DMS 273 treated with DMSO at 0.1 percent for 48 hours (cell line): ENCODE results near the gene SYNM.
"Not testable (repeated sequence)": the region's sequence is repeated elsewhere in the genome, so short reads cannot be mapped to it uniquely, and the experiment has no call there.

Source experiments
- DNase-seq: peaks from one replicate; lab custom pipeline; 2025; lab: John Stamatoyannopoulos, UW

Gene SYNM

GRCh38 chr15:99108993-99109392, 4.1 kb downstream of the SYNM start:
- DNase-seq, result no peak

- no peak for DNase-seq
Observed at GRCh38 chr15:99109555-99110021, 4.7 kb downstream of the SYNM start.

- no peak for DNase-seq
Observed at GRCh38 chr15:99110093-99110492, 5.2 kb downstream of the SYNM start.

- DNase-seq, result no peak
Observed at GRCh38 chr15:99110581-99111320, 5.9 kb downstream of the SYNM start.

- not testable (repeated sequence) for DNase-seq
Observed at GRCh38 chr15:99111641-99112040, 6.8 kb downstream of the SYNM start.

GRCh38 chr15:99113547-99114271, 8.8 kb downstream of the SYNM start:
- DNase-seq, result no peak

GRCh38 chr15:99114511-99115299, 9.8 kb downstream of the SYNM start:
- no peak for DNase-seq

GRCh38 chr15:99115300-99116215, 10.7 kb downstream of the SYNM start:
- no peak for DNase-seq

GRCh38 chr15:99117111-99117510, 12.2 kb downstream of the SYNM start:
- DNase-seq, result no peak

- no peak for DNase-seq
Observed at GRCh38 chr15:99117563-99118257, 12.8 kb downstream of the SYNM start.

- DNase-seq, result no peak
Observed at GRCh38 chr15:99118258-99118632, 13.4 kb downstream of the SYNM start.

GRCh38 chr15:99118801-99119546, 14.1 kb downstream of the SYNM start:
- no peak for DNase-seq

GRCh38 chr15:99120050-99120777, 15.3 kb downstream of the SYNM start:
- no peak for DNase-seq

GRCh38 chr15:99121207-99121606, 16.3 kb downstream of the SYNM start:
- DNase-seq, result no peak

GRCh38 chr15:99121691-99122410, 17.0 kb downstream of the SYNM start:
- DNase-seq, result no peak

- no peak for DNase-seq
Observed at GRCh38 chr15:99122831-99123712, 18.2 kb downstream of the SYNM start.

- peak; percentile 77 for DNase-seq
Observed at GRCh38 chr15:99123713-99124451, 19.0 kb downstream of the SYNM start.
